Stimulated activated CD8-positive, alpha-beta memory T cell treated with anti-CD3 and anti-CD28 coated beads, Interleukin-2, amount 100 ng/mL, for 1 hour (primary cell): Measurements from ENCODE around the gene ITPKC.

ENCODE experiments used
- DNase-seq, 2 donors: peaks; one replicate each; pipeline ENCODE4 v3.0.0-alpha.2; 2020; ENCODE audit warnings: low read depth in 2 of 2

The ITPKC gene

DNA sequence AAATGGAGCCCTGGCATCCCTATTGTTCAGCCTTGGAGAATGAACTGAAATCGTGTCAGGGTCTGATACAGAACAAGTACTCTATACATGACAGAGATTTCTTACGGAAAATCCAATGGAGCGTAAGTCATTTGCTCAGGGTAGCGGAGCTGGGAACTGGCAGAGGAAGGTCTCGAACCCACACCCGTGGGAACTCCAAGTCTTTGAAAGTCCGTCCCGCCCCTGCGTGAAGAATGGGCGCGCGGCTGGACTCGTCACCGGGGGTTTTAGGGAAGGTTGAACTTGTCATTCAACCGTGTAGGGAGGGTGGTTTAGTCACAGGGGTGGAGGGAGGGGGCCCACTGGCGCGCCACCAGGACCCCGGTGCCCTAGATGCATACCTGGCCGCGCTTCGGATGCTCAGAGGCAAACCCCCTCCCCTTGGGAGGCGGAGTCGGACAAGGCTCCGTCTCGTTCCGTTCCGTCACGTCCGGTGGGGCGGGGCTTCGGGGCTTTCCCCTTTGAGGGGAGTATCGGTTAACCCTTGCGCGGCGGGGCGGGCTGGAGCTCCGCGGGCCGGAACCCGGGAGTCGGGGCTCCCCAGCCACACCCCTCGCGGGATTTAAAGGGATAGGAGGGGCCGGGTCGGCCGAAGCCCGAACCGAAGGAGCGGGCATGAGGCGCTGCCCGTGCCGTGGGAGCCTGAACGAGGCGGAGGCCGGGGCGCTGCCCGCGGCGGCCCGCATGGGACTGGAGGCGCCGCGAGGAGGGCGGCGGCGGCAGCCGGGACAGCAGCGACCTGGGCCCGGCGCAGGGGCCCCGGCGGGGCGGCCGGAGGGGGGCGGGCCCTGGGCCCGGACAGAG, at the start of gene ITPKC, which contains the start of gene COQ8B:
Gene ITPKC (plus strand): TSS at position 631 of the 843 bp plus-strand sequence. CDS start 24 bp downstream, at position 655.
Gene COQ8B (minus strand): TSS at position 405 of the 843 bp plus-strand sequence. CDS start 2,254 bp downstream, outside the sequence.
- DNase-seq: peak; percentile 100

DNA sequence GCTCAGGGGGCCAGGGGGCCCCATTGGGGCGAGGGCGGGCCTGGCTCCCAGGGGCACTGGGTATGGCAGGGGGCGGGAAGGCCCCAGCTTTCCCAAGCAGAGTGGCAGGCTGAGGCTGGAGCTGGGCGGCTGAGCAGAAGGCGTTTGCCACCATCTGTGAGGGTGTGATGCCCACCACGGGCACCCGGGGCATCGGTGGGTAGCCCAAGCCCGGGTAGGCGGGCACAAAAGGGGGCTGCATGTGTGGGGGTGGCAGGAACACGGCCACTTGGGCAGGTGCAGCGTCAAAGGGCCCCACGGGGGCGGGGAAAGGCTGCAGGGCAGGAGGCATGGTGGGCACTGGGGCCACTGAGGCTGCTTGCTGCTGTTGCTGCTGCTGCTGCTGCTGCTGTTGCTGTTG, 49.3 kb upstream of the ITPKC start:
- DNase-seq: no peak

DNA sequence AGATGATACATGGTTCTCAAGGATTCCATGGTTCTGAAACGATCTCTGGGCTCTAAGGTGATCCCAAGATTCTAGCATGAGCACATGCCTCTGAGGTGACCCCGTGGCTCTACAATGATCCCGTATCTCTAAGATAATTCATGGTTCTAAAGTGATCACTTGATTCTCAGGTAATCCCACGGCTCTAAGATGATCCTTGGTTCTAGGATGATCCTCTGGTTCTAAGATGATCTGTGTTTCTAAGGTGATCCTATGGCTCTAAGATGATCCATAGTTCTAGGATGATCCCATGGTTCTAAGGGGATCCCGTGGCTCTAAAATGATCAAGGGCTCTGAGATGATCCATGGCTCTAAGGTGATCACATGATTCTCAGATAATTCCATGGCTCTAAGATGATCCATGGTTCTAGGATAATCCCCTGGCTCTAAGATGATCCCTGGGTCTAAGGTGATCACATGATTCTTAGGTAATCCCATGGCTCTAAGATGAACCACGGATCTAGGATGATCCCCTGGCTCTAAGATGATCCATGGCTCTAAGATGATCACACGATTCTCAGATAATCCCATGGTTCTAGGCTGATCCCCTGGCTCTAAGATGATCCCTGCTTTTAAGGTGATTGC, 47.8 kb upstream of the ITPKC start:
- DNase-seq: no peak

DNA sequence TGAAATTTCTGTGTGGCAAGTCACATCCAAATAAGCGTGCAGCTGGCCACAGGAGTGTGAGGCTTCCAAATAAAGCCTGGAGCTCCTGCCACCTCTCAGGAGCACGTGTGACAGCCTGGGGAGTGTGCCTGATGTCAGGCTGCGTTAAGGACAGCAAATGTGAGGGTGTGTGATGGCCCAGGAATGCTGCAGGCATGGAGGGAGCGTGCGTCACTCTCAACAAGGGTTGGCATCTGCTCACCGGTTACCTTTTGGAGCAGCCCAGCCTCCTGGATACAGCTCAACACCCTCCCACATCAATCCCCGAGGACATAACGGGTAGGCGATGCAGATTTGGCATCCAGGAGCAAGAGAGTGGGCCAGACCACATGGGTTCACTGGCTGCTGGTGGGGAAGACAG, 45.5 kb upstream of the ITPKC start:
- no peak for DNase-seq

DNA sequence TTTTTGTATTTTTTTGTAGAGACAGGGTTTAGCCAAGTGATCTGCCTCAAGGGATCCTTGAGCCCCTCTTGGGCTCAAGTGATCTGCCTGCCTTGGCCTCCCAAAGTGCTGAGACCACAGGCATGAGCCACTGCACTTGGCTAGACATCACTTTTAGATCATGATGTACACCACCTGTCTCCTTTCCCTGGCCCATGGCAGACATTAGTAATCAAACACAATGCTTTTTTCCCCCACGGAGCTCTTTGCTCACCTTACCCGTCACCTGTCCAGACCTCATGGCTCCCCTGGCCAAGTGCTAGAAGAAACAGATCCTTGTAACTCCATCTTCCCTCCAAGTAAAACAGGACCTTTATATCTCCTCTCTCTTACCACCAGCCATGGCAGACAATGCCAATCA, 44.9 kb upstream of the ITPKC start:
- no peak for DNase-seq

DNA sequence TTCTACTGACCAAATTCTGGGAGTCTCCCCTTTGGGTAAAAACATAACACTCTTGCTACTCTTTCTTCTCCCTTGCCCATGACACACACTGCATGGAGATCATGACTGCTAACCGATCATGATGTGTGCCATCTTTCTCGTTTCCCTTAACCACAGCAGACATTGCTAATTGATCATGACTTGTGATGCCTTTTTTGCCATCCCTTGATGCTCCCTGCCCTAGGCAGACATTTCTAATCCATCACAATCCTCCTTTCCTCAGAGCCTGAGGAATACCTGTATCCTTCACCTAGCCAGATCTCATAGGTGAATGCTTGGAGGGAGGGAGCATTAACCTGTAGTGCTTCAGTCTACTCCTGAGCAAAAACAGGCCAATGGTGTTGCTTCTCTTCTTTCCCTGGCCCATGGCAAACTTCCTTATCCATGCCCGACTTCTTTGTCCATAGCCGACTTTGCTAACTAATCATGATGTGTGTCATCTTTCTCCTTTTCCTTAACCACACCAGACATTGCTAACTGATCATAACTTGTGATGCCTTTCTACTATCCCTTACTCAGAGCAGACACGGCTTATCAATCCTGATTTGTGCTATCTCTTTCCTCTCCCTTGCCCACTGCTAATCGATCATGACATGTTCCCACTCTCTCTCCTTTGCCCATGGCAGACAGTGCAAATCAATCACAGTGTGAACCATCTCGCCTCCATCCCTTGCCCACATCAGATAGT, 44.2 kb upstream of the ITPKC start:
- no peak for DNase-seq

DNA sequence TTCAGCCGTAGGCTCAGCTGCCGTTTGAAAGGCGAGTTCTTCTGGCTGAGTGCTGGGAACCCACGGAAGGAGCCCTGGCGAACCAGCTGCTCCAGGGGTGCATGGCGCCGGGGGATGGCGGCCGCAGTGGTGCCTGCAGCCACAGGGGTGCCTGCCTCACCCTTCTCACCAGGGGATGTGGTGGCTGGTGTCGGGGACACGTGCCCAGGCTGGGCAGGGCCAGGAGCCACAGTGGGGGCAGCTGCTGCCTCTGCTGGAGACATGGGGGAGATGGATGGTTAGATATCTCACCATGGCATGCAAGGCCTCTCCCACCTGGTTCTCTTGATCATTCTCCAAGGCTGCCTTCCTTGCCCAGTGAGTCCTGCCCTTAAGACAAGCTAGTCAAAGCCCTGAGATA, 43.5 kb upstream of the ITPKC start:
- no peak for DNase-seq

DNA sequence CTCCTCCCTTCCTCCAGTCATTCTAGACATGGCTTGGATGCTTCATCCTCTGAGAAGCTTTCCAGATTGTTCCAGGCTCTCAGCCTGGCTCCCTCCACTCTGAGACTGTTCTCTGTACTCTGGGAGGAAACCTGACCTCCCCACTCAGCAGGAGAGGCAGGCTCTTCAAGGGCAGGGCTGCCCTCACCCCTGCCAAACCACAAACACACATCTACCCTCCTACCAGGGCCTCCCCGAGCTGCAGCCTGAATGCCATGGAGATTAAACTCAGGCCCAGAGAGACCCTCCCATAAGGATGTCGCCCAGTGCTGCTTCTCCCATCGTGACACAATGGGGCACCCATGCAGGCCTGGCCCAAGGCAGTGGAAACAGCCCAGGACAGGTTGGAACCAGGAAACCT, 42.6 kb upstream of the ITPKC start:
- DNase-seq: no peak

DNA sequence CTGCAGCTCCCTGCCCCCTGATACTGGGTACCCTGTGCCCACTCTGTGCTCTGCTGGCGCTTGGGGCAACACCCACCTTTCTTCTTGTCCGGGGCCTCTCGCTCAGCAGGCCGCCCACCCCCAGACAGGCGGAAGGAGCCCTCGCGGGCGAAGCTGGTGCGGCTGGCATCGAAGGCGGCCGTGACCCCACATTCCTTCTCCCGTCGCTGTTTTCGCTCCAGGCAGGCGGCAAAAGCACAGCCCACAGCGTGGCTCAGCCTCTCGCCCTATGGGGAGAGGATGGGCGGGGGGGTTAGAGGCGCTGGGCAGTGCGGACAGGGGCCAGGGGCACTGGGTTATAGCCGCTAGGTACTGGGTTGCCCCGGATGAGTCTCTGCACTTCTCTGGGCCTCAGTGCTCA, 39.8 kb upstream of the ITPKC start:
- no peak for DNase-seq

DNA sequence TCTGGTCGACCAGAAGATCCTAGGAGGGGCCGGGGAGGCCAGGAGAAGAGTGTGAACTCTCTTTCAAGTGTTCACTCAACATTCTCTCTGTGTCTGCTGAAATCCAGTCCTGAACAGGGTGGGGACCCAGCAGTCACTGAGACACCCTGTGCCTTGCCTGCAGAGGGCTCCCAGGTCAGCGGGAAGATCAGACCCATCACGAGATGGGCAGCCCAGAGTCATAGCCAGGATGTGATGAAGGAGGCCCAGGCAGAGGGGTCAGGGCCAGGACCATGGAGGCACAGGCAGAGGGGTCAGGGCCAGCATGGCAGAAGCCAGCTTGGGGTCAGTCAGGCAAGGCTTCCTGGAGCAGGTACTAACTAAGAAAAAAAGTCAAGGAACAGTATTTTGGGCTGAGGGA, 35.9 kb upstream of the ITPKC start:
- DNase-seq: no peak

DNA sequence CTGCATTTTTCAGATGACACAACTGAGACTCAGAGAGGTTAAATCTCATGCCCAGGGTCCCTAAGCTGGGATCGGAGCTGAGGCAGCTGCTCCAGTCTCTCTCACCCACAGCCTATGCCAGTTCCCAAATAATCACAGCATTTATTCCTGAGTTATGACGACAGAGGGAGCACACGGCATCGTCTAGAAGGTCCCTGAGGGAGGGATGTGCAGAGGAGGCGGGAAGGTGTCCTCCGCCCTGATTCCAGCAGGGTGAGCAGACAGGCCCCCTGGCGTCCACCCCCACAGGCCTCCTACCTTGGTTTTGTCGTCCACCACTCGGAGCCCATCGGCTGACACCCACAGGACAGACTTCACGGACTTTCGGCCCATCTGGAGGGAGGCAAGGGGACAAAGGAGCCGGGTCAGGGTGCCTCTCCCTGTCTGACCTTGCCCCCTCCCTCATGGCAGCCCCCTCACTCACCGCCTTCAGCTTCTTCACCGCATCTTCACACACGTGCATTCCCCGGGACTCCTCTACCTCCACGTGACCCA, 34.4 kb upstream of the ITPKC start:
- DNase-seq: no peak

DNA sequence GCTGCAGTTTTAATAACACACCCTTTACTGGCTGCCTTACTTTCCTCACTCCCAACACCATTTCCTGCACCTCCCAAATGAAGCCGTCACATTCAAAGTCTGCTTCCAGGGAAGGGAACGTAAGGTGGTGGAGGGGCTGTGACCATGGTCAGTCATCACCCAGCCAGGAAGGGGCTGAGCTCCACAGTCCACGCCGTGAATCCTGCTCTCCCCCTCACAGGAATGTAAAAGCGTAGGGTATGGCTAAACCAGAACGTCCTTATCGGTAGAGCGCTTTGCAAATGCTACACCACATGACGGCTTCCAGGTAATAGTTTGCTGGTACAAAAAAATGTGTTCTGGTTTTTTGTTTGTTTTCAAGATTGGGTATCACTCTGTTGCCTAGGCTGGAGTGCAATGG, 33.5 kb upstream of the ITPKC start:
- DNase-seq: no peak

DNA sequence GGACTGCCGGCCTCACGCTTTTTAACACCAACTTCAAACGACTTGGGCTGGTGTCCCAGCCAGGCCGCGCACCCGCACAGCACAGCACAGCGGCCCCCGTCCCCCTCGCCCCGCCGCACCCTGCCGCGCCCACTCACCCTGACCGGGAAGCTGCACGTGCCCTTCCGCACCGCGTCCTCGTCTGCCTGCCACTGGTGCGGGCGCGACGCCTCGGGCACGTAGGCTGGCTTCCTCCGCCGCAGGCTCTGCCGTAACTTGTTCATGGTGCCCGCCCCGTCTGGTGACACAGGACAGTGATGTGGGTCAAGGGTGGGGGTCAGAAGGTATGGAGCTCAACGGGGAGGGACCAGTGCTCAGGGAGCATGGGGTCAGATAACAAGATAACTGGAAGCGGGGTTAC, 32.6 kb upstream of the ITPKC start:
- DNase-seq: no peak

DNA sequence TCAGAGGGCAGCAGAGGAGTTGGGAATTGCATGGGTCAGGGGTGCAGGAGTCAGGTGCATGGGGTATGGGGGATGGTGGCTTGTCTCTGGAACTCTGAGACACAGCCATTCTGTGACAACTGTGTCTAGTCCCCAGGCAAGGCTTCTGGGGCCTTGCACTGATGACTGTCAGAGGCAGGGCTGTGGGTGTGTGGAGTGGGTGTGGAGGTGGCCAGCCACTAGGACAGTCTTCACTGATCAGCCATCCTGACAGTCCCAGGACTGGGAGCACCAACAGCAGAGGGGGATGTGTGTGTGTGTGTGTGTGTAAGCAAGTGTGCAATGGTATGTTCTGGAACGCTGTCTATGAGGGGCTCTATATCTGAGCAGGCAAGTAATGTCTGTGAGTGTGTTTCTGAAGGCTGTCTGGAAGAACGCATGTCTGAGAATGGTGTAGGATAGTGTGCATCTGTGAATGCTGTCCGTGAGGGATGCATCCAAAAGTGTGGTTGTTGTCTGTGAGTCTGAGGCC, 31.8 kb upstream of the ITPKC start:
- DNase-seq: no peak

DNA sequence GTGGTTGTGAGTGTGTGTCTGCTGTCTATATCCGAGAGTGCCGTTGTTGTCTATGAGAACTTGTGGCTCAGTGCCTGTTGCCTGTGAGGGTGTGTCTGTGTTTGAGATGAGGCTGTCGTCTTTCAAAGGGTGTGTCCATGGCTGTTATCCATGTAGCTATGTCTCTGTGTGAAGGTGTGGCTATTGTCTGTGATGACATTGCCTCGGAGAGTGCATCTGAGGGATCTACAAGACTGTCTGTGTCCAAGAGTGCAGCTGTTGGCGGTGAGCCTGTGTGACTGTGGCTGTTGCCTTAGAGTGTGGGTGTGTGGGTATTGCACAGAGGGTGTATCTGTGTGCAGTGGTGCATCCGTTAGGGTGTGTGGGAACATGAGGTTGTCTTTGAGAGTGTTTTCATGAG, 31.3 kb upstream of the ITPKC start:
- no peak for DNase-seq

DNA sequence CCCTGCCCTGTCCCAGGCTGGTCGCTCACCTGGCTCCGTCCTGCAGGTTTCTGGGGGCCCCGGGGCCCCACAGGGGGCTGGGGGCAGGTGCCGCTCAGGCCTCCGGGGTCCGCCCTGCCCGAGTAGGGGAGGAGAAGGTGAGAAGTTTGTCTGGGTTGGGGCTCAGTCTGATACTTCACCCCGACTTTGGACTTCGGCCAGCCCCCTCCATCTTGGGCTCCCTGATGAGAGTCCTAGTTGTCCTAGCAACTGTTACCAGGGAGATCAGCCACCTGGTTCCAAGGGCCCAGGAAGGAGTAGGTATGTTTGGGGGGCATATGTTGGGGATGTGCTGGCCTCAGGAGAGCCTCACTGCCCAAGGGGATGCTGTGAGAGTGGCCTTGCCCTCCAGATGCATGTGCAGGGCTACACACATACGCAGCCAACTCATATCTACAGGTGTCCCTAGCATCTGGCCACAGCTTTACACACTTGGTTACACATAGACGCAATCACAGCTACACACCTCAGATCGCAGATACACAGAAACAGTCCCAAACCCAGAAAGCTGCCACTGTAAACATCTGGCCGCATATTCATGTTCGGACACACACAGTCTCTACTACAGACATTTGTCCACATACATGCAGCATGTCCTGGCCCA, 29.9 kb upstream of the ITPKC start:
- DNase-seq: no peak

DNA sequence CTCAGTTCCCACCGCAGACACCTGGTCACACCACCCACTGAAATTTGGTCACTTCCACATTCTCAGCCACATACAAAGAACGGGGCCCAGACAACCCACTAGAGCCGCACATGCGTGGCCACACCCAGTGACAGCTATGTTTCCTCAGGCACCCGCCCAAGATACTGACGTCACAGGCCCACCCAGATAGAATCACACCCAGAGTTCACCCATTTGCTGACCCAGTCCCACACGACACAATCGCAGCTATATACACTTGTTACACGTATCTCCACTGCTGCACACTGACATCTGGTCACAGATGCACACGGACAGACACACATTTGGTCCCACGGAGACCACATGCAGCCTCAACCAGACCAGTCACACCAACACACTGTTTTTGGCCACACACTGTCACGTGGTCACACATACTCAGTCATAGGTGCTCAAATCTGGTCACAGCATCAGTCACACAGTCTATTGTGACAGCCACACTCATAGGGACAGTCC, 29.3 kb upstream of the ITPKC start:
- DNase-seq: no peak

DNA sequence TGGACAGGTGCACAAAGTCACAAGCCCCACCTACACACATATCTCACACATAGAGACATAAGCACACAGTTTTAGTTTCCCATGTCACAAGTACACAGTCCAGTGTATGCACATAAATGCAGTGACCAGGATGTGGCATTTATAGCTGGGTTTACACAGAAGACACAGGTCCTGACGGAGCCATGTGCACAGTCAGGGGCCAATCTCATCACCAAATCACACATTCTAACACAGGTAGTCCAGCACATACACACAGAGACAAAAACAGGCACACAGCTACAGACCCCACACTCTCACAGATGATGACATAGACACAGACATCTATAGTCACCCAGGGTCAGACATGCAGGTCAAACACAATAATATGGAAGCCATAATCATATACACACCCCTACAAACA, 28.6 kb upstream of the ITPKC start:
- no peak for DNase-seq

DNA sequence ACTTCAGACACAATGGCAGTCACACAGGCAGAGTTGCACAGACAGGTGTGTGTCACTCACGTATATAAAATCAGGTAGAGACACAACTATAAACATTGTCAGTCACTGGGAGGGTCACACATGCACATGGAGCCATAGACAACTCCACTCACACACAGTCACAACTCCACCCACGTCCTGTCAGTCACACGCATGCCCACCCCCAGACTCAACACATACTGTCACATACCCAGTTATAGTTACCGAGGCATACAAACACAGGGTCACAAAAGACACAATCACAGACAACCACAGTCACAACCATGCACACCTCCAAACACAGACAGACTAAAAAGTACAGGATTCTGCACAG, 27.9 kb upstream of the ITPKC start:
- no peak for DNase-seq

DNA sequence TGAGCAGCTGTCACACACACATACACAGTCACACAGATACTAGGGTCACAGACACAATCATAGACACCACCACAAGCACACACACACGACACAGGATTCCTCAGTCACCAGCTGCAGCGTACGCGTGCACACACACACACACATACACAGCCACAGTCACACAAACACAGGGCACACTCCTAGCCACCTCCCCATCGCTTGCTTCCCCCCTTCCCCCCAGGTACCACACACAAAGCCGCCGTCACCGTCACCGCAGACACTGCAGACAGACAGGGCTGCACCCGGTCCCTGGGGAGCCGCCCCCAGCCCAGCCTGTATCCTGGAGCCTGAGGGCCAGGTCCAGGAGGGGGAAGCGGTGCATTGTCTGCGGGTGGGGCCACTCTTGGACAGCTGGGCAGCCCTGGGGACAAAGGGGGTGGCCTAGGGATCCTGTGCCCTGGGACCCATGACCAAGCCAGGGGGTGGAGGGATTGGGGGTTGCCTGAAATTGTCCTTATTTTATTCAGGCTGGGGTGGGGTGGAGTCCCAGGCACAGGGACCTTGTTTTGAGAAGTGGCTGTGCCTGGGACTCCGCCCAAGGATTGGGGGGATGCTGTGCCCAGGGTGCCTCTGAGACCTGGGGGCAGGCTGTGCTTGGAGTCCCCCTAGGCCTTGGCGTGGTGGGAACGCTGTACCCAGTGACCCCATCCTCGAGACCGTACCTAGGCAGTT, 27.4 kb upstream of the ITPKC start:
- DNase-seq: no peak
